ENCODE results near the gene ANO2. TPM values are rescaled to one million over a fixed set of nuclear protein-coding genes. Genes with fewer than 3 reads are reported as not detected.

Gene ANO2
- total RNA-seq, 2 donors from 2014 or later: 14.3 to 28.5 TPM

GRCh38 chr12:5916785-5917290 lies 28.2 kb downstream of the ANO2 start:
- TF ChIP-seq, protein P1, sequence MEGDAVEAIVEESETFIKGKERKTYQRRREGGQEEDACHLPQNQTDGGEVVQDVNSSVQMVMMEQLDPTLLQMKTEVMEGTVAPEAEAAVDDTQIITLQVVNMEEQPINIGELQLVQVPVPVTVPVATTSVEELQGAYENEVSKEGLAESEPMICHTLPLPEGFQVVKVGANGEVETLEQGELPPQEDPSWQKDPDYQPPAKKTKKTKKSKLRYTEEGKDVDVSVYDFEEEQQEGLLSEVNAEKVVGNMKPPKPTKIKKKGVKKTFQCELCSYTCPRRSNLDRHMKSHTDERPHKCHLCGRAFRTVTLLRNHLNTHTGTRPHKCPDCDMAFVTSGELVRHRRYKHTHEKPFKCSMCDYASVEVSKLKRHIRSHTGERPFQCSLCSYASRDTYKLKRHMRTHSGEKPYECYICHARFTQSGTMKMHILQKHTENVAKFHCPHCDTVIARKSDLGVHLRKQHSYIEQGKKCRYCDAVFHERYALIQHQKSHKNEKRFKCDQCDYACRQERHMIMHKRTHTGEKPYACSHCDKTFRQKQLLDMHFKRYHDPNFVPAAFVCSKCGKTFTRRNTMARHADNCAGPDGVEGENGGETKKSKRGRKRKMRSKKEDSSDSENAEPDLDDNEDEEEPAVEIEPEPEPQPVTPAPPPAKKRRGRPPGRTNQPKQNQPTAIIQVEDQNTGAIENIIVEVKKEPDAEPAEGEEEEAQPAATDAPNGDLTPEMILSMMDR (conservative IDR thresholded peaks at IDR 0.05): no peak
- peaks cover 9% of the 10 kb centered on the region for H3K4me1 Mint-ChIP-seq
- Histone ChIP-seq H3K4me3 (ENCODE audit: low read length) (no peak overlapping the region), H3K27me3 (ENCODE audit: control insufficient read depth, insufficient read depth, low read length, poor library complexity, severe bottlenecking) (no peaks in the 10 kb centered on the region), H3K9ac (ENCODE audit: extremely low read depth, low read length, poor library complexity, severe bottlenecking) (no peak overlapping the region), H3K9me3 (ENCODE audit: control insufficient read depth, low read length) (no peaks in the 10 kb centered on the region), H3K36me3 (ENCODE audit: control insufficient read depth, insufficient read depth, low read length) (no peaks in the 10 kb centered on the region), H3K4me1 (ENCODE audit: control insufficient read depth, insufficient read depth, low read length) (no peaks in the 10 kb centered on the region), H3K27ac (ENCODE audit: low read depth, low read length) (no peak overlapping the region)
- no peaks in the 10 kb centered on the region for H3K9me3 Mint-ChIP-seq
- H3K27ac Mint-ChIP-seq: no peak overlapping the region
- H3K36me3 Mint-ChIP-seq (ENCODE audit: low read depth): peaks cover 48% of the 10 kb centered on the region
- H3K4me3 Mint-ChIP-seq: no peak overlapping the region
- H3K27me3 Mint-ChIP-seq (ENCODE audit: insufficient read depth): no peaks in the 10 kb centered on the region
- 92 to 98% methylated on average over 7 to 9 of the region's 9 CpGs for WGBS, 2 experiments (ENCODE audit: insufficient coverage in 1 of 2, insufficient read length in 1 of 2)
- DNase-seq: no peak

DNA sequence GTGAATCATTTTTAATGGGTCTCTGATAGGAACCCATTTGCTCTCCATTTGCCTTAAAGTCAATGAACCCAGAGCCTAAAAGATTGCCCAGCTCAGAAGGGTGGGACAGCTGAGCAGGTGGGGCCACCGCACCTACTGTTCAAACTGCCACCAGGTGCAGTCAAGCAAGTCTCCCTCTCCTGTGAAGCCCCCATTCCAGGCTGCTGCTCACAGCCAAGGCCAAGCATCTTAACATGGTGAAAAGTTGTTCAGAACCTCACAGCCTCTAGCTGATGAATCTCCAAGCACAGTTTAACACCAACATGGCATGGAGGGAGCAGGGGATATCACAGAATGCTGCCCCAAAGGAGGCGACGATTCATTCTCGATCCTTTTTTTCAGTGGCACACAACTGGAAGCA lies 29.5 kb downstream of the ANO2 start:
- TF ChIP-seq, protein P1 (conservative IDR thresholded peaks at IDR 0.05): no peak
- Mint-ChIP-seq H3K27me3 (ENCODE audit: insufficient read depth) (no peaks in the 10 kb centered on the region), H3K9me3 (no peaks in the 10 kb centered on the region), H3K4me1 (peaks cover 9% of the 10 kb centered on the region), H3K27ac (no peak overlapping the region), H3K36me3 (ENCODE audit: low read depth) (peaks cover 41% of the 10 kb centered on the region), H3K4me3 (no peak overlapping the region)
- Histone ChIP-seq H3K27ac (ENCODE audit: low read depth, low read length) (no peak overlapping the region), H3K9ac (ENCODE audit: extremely low read depth, low read length, poor library complexity, severe bottlenecking) (no peak overlapping the region), H3K4me1 (ENCODE audit: control insufficient read depth, insufficient read depth, low read length) (no peaks in the 10 kb centered on the region), H3K36me3 (ENCODE audit: control insufficient read depth, insufficient read depth, low read length) (no peaks in the 10 kb centered on the region), H3K9me3 (ENCODE audit: control insufficient read depth, low read length) (no peaks in the 10 kb centered on the region), H3K4me3 (ENCODE audit: low read length) (no peak overlapping the region), H3K27me3 (ENCODE audit: control insufficient read depth, insufficient read depth, low read length, poor library complexity, severe bottlenecking) (no peaks in the 10 kb centered on the region)
- WGBS, 2 experiments (ENCODE audit: insufficient coverage in 1 of 2, insufficient read length in 1 of 2): 88 to 95% methylated on average over 4 of the region's 4 CpGs
- no peak for DNase-seq

- H3K9ac ChIP-seq (ENCODE audit: extremely low read depth, low read length, poor library complexity, severe bottlenecking): no peak overlapping the region
- H3K36me3 ChIP-seq (ENCODE audit: control insufficient read depth, insufficient read depth, low read length): no peaks in the 10 kb centered on the region
- TF ChIP-seq, protein P1 (conservative IDR thresholded peaks at IDR 0.05): no peak
- peaks cover 33% of the 10 kb centered on the region for H3K36me3 Mint-ChIP-seq (ENCODE audit: low read depth)
- no peak for DNase-seq
- H3K4me1 Mint-ChIP-seq: peaks cover 9% of the 10 kb centered on the region
- H3K9me3 ChIP-seq (ENCODE audit: control insufficient read depth, low read length): no peaks in the 10 kb centered on the region
- H3K27me3 Mint-ChIP-seq (ENCODE audit: insufficient read depth): no peaks in the 10 kb centered on the region
- no peak overlapping the region for H3K4me3 ChIP-seq (ENCODE audit: low read length)
- no peak overlapping the region for H3K4me3 Mint-ChIP-seq
- no peaks in the 10 kb centered on the region for H3K4me1 ChIP-seq (ENCODE audit: control insufficient read depth, insufficient read depth, low read length)
- H3K27ac ChIP-seq (ENCODE audit: low read depth, low read length): no peak overlapping the region
- no peaks in the 10 kb centered on the region for H3K27me3 ChIP-seq (ENCODE audit: control insufficient read depth, insufficient read depth, low read length, poor library complexity, severe bottlenecking)
- 88 to 94% methylated on average over 6 to 11 of the region's 11 CpGs for WGBS, 2 experiments (ENCODE audit: insufficient coverage in 1 of 2, insufficient read length in 1 of 2)
- H3K27ac Mint-ChIP-seq: peak overlapping the region; percentile 24
- no peaks in the 10 kb centered on the region for H3K9me3 Mint-ChIP-seq
These were observed 30.5 kb downstream of the ANO2 start for GRCh38 chr12:5914387-5915149.

Measured in endodermal cell (in vitro differentiated cells).